BLaER1 (cell line): ENCODE results near the gene RNF150.

ENCODE experiments used
- H3K27ac ChIP-seq: shearing (Covaris generic); formaldehyde crosslinking; 2 replicates; pipeline ENCODE4 v1.8.1; 2022
- H3K27me3 ChIP-seq: shearing (Covaris generic); formaldehyde crosslinking; 2 replicates; pipeline ENCODE4 v1.8.1; 2022
- H3K36me3 ChIP-seq: shearing (Covaris generic); formaldehyde crosslinking; 2 replicates; pipeline ENCODE4 v1.8.1; 2022
- H3K4me1 ChIP-seq: shearing (Covaris generic); formaldehyde crosslinking; 2 replicates; pipeline ENCODE4 v1.8.1; 2022
- H3K4me2 ChIP-seq: shearing (Covaris generic); formaldehyde crosslinking; 2 replicates; pipeline ENCODE4 v1.8.1; 2022
- H3K4me3 ChIP-seq: shearing (Covaris generic); formaldehyde crosslinking; 2 replicates; pipeline ENCODE4 v1.8.1; 2022
- H3K9ac ChIP-seq: shearing (Covaris generic); formaldehyde crosslinking; 2 replicates; pipeline ENCODE4 v1.8.1; 2022
- H3K9me3 ChIP-seq: shearing (Covaris generic); formaldehyde crosslinking; 2 replicates; pipeline ENCODE4 v1.8.1; 2022
- H4K20me1 ChIP-seq: shearing (Covaris generic); formaldehyde crosslinking; 2 replicates; pipeline ENCODE4 v1.8.1; 2022
- Cebpa-rat ChIP-seq: shearing (Covaris generic); IDR thresholded peaks from 2 replicates; pipeline ENCODE4 v1.8.1; 2022

RNF150 gene

DNA sequence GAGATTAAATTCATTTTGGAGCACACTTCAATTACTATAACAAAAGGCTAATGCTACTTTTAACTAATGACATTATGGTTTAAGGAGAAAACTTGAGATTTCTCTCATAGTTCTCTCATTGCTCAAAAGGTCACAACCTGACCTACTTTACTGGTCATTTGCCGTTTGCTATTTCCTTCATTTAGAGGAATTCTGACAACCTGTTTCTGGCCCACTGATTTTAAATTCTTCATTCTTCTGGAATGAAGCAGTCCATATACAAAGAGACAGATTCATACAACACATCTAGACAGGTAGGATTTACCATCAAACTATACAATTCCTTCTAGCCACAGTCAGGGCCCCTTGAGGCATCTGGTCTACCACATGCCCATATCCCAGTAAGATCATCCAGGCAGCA is 14.2 kb downstream of the RNF150 start:
- Histone ChIP-seq H3K27ac (no peak overlapping the region), H3K36me3 (no peaks in the 10 kb centered on the region), H3K9me3 (peaks cover 17% of the 10 kb centered on the region), H3K9ac (no peak overlapping the region), H3K4me1 (no peaks in the 10 kb centered on the region), H3K4me2 (no peak overlapping the region), H4K20me1 (no peaks in the 10 kb centered on the region), H3K4me3 (no peak overlapping the region), H3K27me3 (no peaks in the 10 kb centered on the region)
- no peak for TF ChIP-seq Cebpa-rat

DNA sequence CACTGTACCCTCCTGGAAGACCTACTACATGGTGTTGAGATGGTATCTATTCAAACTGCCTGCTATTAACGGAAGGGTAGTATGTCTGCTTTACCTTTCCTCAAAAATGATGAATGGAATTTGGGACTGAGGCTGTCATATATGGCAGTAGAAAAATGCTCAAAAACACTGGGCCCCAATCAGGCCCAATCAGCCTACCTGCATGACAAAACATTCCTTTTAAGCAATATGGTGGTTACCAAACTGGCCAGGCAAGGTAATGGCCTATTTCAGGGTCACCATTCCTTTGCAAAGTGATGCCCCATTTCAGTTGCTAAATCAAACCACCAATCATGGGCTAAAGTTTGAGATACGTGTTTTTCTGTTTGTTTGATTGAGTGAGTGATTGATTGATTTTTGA is 14.9 kb downstream of the RNF150 start:
- Histone ChIP-seq H3K4me3 (no peak overlapping the region), H4K20me1 (no peaks in the 10 kb centered on the region), H3K4me1 (no peaks in the 10 kb centered on the region), H3K27ac (no peak overlapping the region), H3K4me2 (no peak overlapping the region), H3K9me3 (peaks cover 17% of the 10 kb centered on the region), H3K36me3 (no peaks in the 10 kb centered on the region), H3K27me3 (no peaks in the 10 kb centered on the region), H3K9ac (no peak overlapping the region)
- no peak for TF ChIP-seq Cebpa-rat

DNA sequence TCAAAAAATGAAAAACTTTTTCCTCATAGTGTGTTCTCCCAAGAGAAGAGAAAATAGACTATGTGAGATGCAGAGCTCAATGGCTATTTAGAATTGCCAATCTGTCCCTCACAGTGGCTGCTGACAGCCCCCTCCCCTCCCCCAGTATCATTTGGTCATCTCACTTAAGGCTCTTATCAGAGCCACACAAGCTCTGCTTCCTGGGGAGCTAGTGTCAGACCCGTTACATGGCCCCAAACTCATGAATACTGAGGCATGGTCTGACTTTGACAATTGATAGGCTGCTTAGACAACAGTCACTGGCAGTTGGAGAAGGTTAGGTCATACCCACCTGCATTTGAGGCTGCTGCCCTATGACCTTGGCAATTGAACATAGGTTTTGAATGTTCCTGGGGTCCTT is 15.3 kb downstream of the RNF150 start:
- Histone ChIP-seq H3K27me3 (no peaks in the 10 kb centered on the region), H3K4me1 (no peaks in the 10 kb centered on the region), H3K4me2 (no peak overlapping the region), H3K4me3 (no peak overlapping the region), H3K9ac (no peak overlapping the region), H3K9me3 (peaks cover 17% of the 10 kb centered on the region), H3K27ac (no peak overlapping the region), H3K36me3 (no peaks in the 10 kb centered on the region), H4K20me1 (no peaks in the 10 kb centered on the region)
- no peak for TF ChIP-seq Cebpa-rat

DNA sequence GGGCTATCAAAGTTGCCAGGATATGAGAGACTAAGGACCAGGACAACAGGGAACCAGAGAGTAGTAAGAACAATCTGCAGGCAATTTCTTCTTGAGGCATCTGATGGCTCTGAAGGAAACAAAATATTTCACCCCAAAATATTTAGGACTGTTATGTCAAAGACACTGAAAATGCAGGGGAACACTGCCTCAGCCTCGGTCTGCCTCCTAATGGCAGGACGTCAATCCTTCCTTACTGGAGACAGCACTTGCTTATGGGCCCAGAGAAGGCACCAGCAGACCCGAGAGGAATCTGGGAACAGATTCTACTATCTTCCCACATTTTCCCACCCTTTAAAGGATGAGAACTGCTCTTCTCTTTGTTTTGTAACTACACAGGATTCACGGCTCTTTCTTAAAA is 23.3 kb downstream of the RNF150 start:
- Histone ChIP-seq H4K20me1 (no peaks in the 10 kb centered on the region), H3K27ac (no peak overlapping the region), H3K9ac (no peak overlapping the region), H3K9me3 (peaks cover 8% of the 10 kb centered on the region), H3K36me3 (no peaks in the 10 kb centered on the region), H3K27me3 (no peaks in the 10 kb centered on the region), H3K4me2 (no peak overlapping the region), H3K4me1 (no peaks in the 10 kb centered on the region), H3K4me3 (no peak overlapping the region)
- TF ChIP-seq Cebpa-rat = no peak

DNA sequence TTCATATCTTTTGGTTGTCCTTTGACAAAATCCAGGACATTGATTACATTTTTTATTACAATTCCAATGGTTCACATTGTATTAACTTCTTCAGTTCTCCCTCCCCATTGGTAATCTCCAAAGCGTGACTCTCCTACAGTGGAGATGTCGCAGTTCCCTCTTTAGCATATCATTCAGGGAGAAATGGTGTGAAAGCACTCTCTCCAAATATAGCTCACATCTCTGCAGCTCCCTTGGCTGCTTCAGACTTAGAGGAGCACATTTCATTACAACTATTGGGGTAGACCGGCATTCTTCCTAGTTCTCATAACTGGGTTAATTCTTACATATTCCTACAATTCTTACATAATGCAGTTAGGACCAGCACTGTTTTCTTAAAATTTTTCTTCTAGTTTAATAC is 25.3 kb downstream of the RNF150 start:
- H3K4me1 ChIP-seq = no peaks in the 10 kb centered on the region
- no peak overlapping the region for H3K9ac ChIP-seq
- no peak overlapping the region for H3K27ac ChIP-seq
- no peaks in the 10 kb centered on the region for H4K20me1 ChIP-seq
- H3K36me3 ChIP-seq = no peaks in the 10 kb centered on the region
- H3K4me2 ChIP-seq = no peak overlapping the region
- TF ChIP-seq Cebpa-rat = no peak
- H3K4me3 ChIP-seq = no peak overlapping the region
- H3K9me3 ChIP-seq = no peaks in the 10 kb centered on the region; the same call in 1 of the 2 replicates
- H3K27me3 ChIP-seq = no peaks in the 10 kb centered on the region

DNA sequence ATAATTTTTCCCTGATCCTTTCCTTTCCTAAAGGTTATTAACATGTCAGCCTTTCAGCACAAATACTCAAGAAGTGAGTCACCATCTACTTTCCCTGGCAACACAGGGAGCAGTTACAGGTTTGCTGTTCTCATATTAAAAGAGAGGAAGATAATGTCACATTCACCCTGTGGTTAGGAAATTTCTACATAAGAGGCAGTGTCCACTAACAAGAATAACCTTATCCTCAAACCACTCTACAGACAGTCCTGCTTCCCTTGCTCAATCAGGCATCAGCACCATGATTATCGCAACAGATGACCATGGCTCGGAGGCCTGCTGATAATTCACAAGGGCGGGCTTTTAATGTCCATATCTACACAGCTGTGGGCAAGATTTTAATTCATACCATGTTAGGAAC is 30.9 kb downstream of the RNF150 start:
- Histone ChIP-seq H4K20me1 (no peaks in the 10 kb centered on the region), H3K27me3 (no peaks in the 10 kb centered on the region), H3K27ac (no peak overlapping the region), H3K4me1 (no peaks in the 10 kb centered on the region), H3K4me3 (no peak overlapping the region), H3K9me3 (no peaks in the 10 kb centered on the region), H3K4me2 (no peak overlapping the region), H3K36me3 (no peaks in the 10 kb centered on the region), H3K9ac (no peak overlapping the region)
- TF ChIP-seq Cebpa-rat = no peak

DNA sequence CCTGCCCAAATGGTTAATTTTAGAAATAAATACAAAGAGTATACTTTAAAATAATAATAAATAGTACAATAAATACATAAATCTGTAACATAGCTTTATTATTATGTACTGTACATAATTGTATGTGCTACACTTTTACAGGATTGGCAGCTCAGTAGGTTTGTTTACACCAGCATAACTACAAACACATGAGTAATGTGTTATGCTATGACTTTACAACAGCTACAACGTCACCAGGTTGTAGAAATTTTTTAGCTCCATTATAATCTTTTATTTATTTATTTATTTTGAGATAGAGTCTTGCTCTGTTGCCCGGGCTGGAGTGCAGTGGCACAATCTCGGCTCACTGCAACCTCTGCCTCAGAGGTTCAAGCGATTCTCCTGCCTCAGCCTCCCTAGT is 31.8 kb downstream of the RNF150 start:
- Histone ChIP-seq H3K4me1 (no peaks in the 10 kb centered on the region), H4K20me1 (no peaks in the 10 kb centered on the region), H3K27me3 (no peaks in the 10 kb centered on the region), H3K4me3 (no peak overlapping the region), H3K27ac (no peak overlapping the region), H3K9ac (no peak overlapping the region), H3K36me3 (no peaks in the 10 kb centered on the region), H3K9me3 (no peaks in the 10 kb centered on the region), H3K4me2 (no peak overlapping the region)
- TF ChIP-seq Cebpa-rat = no peak

DNA sequence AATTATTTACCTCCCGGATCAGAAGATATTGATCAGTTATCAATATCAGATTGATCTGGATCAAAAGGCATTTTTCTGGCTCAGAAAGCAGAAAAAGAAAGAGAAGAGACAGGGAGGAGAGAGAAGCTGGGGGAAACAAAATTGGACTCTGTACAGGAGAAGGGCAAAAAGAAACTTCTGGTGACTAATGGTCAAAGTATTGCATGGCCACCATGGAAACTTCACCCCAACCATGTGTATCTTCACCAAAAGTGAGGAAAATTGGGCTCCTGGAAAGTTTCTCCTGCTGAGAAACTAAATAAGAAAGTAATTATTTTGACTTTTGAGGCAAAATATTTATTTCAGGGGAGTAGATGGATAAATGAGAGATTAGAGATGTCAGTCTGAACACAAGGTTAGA is 33.9 kb downstream of the RNF150 start:
- Histone ChIP-seq H3K9ac (no peak overlapping the region), H4K20me1 (no peaks in the 10 kb centered on the region), H3K36me3 (no peaks in the 10 kb centered on the region), H3K4me1 (no peaks in the 10 kb centered on the region), H3K4me3 (no peak overlapping the region), H3K27ac (no peak overlapping the region), H3K4me2 (no peak overlapping the region), H3K9me3 (no peaks in the 10 kb centered on the region; the same call in 1 of the 2 replicates), H3K27me3 (no peaks in the 10 kb centered on the region)
- no peak for TF ChIP-seq Cebpa-rat

DNA sequence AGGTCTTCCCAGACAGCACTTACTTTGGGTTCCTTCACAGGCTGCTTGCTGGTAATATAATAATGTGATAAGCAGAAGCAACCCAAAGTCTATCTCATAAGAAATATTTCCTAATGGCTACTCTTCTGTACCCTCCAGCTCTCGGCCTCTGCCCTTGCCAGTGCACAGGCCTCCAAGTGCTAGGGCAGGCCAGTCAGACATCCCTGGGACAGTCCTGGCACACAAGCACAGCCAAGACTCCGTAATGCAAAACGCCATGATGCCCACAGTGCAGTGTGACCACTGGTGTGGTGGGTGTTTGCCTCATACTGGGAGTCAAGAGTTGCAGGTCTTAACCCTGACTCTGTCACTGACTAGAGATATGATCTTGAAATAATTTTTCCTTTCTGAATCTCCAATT is 35.1 kb downstream of the RNF150 start:
- Histone ChIP-seq H3K4me2 (no peak overlapping the region), H3K4me3 (no peak overlapping the region), H3K36me3 (no peaks in the 10 kb centered on the region), H4K20me1 (no peaks in the 10 kb centered on the region), H3K9me3 (peaks cover 5% of the 10 kb centered on the region; the same call in 1 of the 2 replicates), H3K27ac (no peak overlapping the region), H3K9ac (no peak overlapping the region), H3K27me3 (no peaks in the 10 kb centered on the region), H3K4me1 (no peaks in the 10 kb centered on the region)
- no peak for TF ChIP-seq Cebpa-rat

DNA sequence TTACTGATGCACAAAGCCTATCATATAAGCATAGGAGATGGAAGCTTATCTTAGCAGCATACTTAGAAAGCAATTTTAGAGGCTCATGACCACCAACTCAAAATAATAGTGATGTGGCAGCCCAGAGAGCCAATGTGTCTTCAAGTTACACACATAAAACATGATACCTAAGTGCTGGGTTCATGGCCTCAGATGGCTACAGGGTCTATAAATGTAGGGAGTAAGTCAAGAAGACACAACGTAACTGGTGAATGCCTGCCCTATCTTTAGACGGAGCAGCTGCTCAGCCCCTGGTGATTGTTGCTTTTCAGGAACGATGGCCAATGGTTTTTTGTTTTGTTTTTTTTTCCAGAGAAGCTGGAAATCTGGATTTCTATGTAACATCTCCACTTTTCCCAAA is 42.8 kb downstream of the RNF150 start:
- peaks cover 13% of the 10 kb centered on the region for H3K9me3 ChIP-seq
- H3K4me1 ChIP-seq = no peaks in the 10 kb centered on the region
- no peak overlapping the region for H3K4me2 ChIP-seq
- H3K27ac ChIP-seq = no peak overlapping the region
- no peaks in the 10 kb centered on the region for H4K20me1 ChIP-seq
- H3K4me3 ChIP-seq = no peak overlapping the region
- no peak for TF ChIP-seq Cebpa-rat
- H3K27me3 ChIP-seq = no peaks in the 10 kb centered on the region
- no peaks in the 10 kb centered on the region for H3K36me3 ChIP-seq
- H3K9ac ChIP-seq = no peak overlapping the region

DNA sequence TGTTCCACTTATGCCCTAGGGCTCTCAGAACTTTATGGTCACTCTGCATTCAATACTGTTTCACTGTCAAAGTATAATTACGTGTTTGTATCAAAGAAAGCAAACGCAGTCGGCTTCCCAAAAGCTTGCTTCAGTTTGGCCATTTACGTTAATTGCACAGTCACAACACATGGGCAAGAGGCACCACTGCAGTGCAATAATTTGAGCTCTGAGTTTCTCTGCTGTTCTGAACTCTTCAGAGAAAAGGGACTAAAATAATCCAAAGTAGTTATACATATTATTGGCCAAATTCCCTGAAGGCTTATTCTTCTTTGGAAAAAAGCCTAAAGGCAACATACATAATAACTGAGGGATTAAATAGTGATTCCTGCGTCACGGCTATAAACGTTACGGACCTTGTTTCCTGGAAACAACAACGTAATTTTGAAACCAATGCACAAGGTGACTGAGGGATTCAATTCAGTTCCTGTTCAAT is 51.3 kb downstream of the RNF150 start:
- Histone ChIP-seq H3K9me3 (peaks cover 10% of the 10 kb centered on the region), H3K27me3 (no peaks in the 10 kb centered on the region), H3K4me3 (no peak overlapping the region), H3K9ac (no peak overlapping the region), H3K27ac (no peak overlapping the region), H3K36me3 (no peaks in the 10 kb centered on the region), H3K4me1 (no peaks in the 10 kb centered on the region), H3K4me2 (no peak overlapping the region), H4K20me1 (no peaks in the 10 kb centered on the region)
- TF ChIP-seq Cebpa-rat = no peak
